Measurements from ENCODE around the gene VPS39.

The VPS39 gene

GRCh38 chr15:42144841-42145375, 63.2 kb downstream of the VPS39 start:
- no peak for DNase-seq (ENCODE audit: low read depth in 2 of 2)

- no peak for DNase-seq (ENCODE audit: low read depth in 2 of 2)
Measured at GRCh38 chr15:42143866-42144625, 64.1 kb downstream of the VPS39 start.

- no peak for DNase-seq (ENCODE audit: low read depth in 2 of 2)
Measured at GRCh38 chr15:42143356-42143755, 64.7 kb downstream of the VPS39 start.

- DNase-seq (ENCODE audit: low read depth in 2 of 2): no peak
Measured at GRCh38 chr15:42141795-42142667, 66.1 kb downstream of the VPS39 start.

- no peak for DNase-seq (ENCODE audit: low read depth in 2 of 2)
Measured at GRCh38 chr15:42141246-42141645, 66.9 kb downstream of the VPS39 start.

GRCh38 chr15:42140383-42141070, 67.6 kb downstream of the VPS39 start:
- no peak for DNase-seq (ENCODE audit: low read depth in 2 of 2)

GRCh38 chr15:42139596-42139995, 68.5 kb downstream of the VPS39 start:
- no peak for DNase-seq (ENCODE audit: low read depth in 2 of 2)

- no peak for DNase-seq (ENCODE audit: low read depth in 2 of 2)
Measured at GRCh38 chr15:42138968-42139386, 69.1 kb downstream of the VPS39 start.

- no peak for DNase-seq (ENCODE audit: low read depth in 2 of 2)
Measured at GRCh38 chr15:42138411-42138810, 69.7 kb downstream of the VPS39 start.

- peak in 1 of 2 donors; percentile 3 for DNase-seq (ENCODE audit: low read depth in 2 of 2)
Measured at GRCh38 chr15:42137461-42138261, 70.4 kb downstream of the VPS39 start.

GRCh38 chr15:42136513-42136912, 71.6 kb downstream of the VPS39 start:
- DNase-seq (ENCODE audit: low read depth in 2 of 2): no peak

GRCh38 chr15:42135351-42135750, 72.8 kb downstream of the VPS39 start:
- no peak for DNase-seq (ENCODE audit: low read depth in 2 of 2)

GRCh38 chr15:42134617-42135245, 73.4 kb downstream of the VPS39 start:
- no peak for DNase-seq (ENCODE audit: low read depth in 2 of 2)

GRCh38 chr15:42133886-42134502, 74.1 kb downstream of the VPS39 start:
- peak; percentile 23 to 50 for DNase-seq (ENCODE audit: low read depth in 2 of 2)

GRCh38 chr15:42133356-42133755, 74.7 kb downstream of the VPS39 start:
- no peak for DNase-seq (ENCODE audit: low read depth in 2 of 2)

GRCh38 chr15:42131826-42132806, 76.0 kb downstream of the VPS39 start:
- no peak for DNase-seq (ENCODE audit: low read depth in 2 of 2)

- no peak for DNase-seq (ENCODE audit: low read depth in 2 of 2)
Measured at GRCh38 chr15:42131006-42131405, 77.1 kb downstream of the VPS39 start.

GRCh38 chr15:42130246-42130986, 77.7 kb downstream of the VPS39 start:
- no peak for DNase-seq (ENCODE audit: low read depth in 2 of 2)

All from stimulated activated CD4-positive, alpha-beta T cell treated with anti-CD3 and anti-CD28 coated beads, Interleukin-1b, Interleukin-23, amount 100 ng/mL, for 4 hours (primary cell).